Measurements from ENCODE around the gene ZNF648.
A peak's percentile ranks its signal among the peaks of the same experiment; 100 is the strongest.
"Not testable (repeated sequence)": the region's sequence is repeated elsewhere in the genome, so short reads cannot be mapped to it uniquely, and the experiment has no call there.

Gene ZNF648, protein sequence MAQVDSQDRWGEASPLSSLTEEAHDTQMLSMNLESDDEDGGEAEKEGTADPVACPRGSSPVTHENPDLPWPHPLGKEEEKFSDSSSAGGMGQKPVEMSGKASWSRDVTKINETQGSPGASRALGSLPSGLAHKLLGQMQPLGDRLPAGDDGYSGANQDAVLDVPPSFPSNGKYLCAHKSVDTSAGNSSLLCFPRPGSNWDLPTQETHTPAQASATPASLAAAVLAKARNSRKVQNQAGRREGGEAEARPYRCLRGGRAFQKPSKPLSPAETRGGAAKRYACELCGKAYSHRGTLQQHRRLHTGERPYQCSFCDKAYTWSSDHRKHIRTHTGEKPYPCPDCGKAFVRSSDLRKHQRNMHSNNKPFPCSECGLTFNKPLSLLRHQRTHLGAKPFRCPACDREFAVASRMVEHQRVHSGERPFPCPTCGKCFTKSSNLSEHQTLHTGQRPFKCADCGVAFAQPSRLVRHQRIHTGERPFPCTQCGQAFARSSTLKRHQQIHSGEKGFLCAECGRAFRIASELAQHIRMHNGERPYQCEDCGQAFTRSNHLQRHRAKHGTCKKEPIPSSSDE
- 0 reads per million in 2 experiments for total RNA-seq

DNA sequence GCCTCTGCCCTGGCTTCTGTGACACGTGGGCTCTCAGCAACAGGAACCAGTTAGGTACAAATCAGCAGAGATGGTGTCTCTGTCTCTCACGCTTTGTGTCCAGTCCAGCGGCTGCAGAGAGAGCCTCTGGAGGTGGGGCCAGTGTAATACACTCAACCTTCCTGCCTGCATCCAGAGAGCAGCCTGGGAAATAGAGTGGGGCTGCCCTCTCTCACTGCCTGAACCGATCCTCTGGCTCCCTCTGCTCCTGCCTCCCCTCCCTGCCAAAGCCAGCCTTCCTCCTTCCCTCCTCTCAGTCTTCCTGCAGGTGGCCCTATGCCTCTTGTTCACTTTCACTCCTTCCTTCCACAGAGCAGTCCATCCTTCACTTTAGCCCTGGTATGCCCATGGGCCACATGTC is at the start of gene ZNF648:
Gene ZNF648, minus strand, starts transcription at position 119 of the 400 bp plus-strand sequence. CDS start 3,702 bp downstream, outside the sequence.
- DNase-seq (ENCODE audit: low read depth), result no peak

DNA sequence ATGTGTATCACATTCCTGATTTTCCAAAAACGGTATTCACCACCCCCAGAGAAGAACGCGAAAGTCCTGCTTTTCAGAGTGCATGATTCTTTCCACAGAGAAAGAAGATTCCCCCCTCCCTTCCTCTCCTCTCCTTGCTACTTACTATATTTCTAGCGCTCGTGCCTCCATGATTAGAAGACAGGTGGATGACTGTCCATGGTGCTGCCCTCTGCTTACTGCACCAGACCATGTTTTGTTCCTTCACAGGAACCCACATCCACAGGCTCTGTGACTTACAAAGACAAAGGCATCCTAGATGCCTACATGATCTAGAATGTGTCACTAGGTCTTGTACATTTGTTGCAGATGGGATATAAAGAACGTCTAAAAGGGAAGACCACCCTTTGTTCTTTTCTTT is 49.1 kb upstream of the ZNF648 start:
- DNase-seq (ENCODE audit: low read depth), result no peak

DNA sequence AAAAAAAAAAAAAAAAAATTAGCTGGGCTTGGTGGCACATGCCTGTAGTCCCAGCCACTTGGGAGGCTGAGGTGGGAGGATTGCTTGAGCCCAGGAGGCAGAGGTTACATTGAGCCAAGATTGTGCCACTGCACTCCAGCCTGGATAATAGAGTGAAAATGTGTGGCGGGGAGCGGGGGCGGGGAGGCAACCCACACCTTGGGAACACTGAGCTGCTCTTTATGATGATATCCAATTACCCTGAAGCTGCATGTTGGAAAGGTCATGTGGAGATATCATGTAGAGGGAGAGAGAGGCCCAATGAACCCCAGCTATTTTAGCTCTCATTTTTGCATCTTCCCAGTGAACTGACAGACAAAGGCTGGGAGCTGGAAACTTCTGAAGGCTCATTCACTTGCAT is 48.3 kb upstream of the ZNF648 start:
- no peak for DNase-seq (ENCODE audit: low read depth)

DNA sequence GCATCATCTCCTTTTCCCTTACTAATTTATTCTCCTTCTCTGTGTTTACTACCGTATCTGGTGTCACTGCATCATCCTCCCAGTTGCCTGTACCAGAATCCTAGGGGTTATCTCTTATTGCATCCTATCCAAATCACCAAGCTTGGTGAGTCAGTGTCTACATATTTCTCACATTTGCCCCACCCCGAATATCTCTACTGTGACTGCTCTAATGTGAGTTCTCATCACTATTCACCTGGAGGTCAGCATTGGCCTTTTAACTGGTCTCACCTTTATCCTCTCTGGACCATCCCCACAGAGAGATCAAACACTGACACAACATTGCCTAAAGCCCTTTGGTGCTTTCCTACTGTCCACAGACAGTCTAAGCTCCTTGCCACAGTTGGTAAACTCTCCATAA is 45.7 kb upstream of the ZNF648 start:
- no peak for DNase-seq (ENCODE audit: low read depth)

DNA sequence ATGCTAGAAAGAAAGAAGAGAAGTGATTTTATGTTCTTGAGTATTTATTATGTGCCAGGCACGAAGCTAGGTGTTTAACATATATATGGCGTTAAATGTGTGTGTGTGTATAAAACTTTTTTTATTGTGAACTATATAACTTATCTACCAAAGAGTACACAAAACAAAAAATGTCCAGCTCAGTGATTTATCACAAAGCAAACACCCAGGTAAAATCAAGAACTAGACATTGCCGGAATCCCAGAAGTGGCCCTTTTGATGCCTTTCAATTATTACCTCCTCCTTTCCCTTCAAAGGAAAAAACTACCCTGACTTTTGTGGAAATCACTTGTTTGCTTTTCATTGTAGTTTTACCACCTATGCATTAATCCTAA is 40.5 kb upstream of the ZNF648 start:
- DNase-seq (ENCODE audit: low read depth), result no peak

DNA sequence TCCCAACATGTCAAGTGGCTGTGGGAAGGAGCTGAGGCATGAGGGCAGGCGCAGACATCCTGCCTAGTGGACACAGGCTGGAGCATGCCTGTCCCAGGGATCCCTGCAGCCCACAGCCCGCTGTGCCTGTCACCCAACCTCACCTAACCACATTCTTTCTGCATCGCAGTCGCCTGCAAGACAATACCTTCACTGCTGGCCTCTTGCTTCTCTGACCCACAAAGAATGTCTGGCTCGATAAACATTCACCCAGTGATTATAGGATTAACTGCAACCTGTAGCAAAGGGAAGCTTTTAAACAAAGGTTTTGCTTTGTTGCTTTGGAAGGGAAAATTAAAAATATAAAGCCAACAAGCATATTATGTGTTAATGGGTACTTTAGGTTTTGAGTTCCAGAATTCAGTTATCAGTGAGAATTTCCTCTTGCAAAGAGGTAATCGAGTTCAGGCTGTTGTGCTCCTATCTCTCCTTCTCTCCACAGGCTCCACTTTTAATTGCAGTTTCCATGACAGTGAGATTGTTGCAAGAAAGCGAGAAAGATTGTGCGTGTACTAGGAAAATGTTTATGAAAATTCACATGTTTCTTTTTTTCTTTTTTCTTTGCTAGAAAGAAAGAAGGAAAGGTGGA is 40.0 kb upstream of the ZNF648 start:
- no peak for DNase-seq (ENCODE audit: low read depth)

DNA sequence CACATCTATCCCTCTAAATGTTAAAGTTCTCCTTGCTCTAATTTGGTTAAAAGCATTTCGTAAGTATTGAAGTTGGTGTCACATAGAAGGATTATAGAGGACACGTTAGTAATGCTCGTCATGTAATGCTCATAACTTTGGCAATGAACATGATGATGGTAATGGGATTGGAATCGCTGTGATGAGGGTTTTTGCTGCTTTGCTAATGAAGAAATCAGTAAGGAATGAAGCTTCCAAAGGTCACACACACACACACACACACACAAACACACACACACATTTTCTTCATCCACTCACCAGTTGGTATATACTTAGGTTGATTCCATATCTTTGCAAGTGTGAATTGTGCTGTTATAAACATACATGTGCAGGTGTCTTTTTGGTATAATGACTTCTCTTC is 36.8 kb upstream of the ZNF648 start:
- DNase-seq (ENCODE audit: low read depth), result no peak

DNA sequence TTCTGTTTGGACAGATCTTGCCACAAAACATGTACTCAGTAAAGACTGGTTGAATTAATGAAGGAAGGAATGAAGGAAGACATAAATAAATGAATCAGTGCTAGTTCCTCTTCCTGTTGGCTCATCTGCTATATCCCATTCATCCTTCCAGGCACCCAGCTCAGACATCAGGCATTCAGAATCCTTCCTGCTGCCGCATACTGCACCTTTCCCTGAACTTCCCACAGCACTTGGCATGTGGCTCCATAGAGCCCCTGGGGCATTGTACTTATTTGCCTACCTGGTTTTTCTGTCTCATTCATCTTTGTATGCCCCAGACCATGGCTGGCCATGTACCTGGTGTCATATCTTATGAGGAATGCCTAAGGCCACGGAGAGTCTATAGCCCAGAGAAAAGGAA is 34.4 kb upstream of the ZNF648 start:
- DNase-seq (ENCODE audit: low read depth), result no peak

DNA sequence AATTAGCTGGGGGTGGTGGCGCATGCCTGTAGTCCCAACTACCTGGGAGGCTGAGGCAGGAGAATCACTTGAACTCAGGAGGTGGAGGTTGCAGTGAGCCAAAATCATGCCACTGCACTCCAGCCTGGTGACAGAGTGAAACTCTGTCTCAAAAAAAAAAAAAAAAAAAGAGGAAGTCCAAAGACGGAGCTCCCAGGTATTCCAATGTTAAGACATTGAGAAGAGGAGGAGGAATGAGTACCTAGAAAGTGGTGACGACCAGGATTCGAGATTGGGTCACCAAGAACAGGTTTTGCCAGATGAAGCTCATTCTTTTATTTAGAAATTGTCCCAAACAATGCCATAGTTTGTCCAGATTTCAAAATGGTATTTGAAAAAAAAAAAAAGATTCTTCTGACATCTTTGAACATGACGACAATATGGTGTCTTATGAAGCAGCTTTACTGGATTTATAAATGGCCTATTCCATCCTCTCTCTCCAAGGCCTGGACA is 33.0 kb upstream of the ZNF648 start:
- DNase-seq (ENCODE audit: low read depth), result not testable (repeated sequence)

DNA sequence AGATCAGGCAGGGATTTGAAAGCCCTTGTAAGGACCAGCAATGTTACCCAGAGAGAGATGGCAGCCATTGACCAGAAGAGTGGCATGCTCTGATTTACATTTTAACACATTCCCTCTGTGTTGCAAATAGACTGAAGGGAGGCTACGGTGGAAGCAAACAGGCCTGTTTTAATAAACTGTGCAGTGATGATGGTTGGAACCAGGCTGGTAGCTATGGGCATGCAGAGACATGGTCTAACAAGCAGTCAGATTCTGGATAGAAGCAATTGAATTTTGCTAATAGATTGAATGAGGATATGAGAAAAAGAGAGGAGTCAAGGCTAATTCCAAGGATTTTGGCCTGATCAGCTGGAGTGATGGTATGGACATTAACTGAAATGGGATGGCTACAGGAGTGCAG is 32.3 kb upstream of the ZNF648 start:
- no peak for DNase-seq (ENCODE audit: low read depth)

DNA sequence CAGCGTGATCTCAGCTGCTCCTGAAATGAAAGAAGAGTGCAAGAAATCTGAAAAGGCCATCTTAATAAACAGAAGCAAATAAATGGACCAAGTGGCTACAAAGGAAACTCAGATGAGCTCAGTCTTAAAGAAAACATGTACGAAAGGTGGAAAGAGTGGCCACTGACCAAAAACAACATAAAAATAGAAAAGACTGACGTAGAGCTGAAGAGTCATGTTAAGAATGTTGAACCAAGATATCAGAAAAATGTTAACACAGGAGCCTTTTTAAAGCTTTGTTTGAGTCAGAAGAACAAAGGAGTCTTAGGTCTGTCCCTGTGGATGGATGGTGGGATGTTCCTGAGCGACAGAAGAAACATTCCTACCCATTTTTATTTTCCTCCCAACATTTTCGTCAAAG is 30.8 kb upstream of the ZNF648 start:
- no peak for DNase-seq (ENCODE audit: low read depth)

DNA sequence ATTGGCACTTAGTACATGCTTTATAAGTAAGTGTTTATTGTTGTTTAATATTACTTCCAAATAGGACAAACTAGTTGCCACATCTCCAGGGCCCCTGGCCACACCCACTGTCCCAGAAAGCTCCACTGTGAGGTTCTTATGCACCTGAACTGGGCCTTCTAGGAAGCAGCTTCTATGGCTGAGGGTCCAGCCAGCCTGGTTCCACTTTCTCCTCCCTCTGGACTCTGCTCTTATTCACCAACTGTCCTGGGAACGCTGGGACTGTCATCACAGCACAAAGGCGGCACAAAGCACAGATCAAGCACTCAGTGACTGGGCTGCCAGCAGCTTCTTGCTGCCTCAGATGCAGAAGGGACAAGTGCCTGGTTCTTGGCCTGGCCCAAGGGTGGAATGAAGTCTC is 29.6 kb upstream of the ZNF648 start:
- DNase-seq (ENCODE audit: low read depth), result no peak

DNA sequence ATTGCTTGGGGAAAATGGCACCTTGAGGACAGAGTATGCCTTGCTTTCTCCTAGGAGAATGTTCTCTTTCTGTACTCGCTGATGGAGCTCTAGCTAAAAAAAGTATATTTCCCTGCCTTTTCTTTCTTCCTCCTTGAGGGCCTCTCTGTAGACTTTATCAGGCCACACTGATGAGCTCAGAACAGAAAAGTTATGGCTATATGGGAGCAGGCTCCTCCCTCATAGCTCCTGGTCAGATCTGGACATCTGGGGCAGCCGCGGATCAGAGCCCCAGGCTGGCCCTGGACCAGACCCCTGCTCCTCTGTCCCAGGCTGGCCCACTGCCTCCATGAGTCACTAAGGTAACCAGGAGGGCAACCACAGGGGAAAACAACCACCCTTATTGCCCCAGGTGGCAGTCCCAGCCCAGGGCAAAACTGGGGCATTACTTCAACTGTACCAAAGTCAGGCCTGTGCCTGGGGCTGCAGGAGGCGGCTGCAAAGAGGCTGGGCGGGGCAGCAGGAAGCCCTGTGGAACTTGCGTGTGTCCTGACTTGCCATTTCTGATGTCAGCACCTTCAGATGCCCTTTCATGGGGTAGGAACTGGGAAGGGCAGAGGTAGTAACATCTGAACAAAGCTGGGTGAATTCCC is 26.3 kb upstream of the ZNF648 start:
- DNase-seq (ENCODE audit: low read depth), result no peak

DNA sequence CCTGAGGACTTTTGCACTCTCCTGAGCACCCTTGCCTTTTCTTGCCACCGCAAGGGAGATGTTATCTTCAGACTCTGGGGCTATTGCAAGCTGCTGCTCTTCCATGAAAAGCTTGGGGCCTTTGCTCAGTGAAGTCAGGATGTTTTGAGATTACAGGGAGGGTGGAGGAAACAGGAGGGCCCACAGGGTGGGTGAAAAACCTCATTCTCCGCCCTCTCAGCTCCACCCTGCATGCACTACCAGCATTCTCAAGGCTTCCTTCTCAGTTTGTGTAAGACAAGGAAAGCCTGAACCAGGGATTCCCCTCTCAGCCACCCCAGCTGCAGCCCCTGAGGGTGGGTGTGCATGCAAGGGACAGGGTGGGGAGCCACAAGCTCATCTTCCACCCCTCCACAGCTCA is 25.8 kb upstream of the ZNF648 start:
- DNase-seq (ENCODE audit: low read depth), result no peak

DNA sequence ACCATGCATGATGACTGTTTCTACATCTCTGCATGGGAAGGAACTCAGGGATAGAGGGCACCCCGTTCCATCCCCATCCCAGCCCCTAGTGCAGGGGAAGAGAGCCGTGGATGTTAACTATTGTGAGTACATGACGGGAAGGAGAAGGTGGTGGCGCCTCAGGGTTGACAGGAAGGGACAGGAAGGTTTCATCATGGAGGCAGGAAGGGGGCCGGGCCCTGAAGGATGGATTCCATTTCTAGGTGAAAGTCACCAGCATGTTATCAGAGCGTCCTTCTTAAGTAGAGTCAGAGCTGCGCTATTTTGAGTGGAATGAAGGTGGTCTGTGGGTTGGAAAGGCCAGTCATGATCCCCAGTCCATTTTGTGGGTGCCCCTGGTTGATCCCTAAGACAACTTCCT is 25.1 kb upstream of the ZNF648 start:
- no peak for DNase-seq (ENCODE audit: low read depth)

DNA sequence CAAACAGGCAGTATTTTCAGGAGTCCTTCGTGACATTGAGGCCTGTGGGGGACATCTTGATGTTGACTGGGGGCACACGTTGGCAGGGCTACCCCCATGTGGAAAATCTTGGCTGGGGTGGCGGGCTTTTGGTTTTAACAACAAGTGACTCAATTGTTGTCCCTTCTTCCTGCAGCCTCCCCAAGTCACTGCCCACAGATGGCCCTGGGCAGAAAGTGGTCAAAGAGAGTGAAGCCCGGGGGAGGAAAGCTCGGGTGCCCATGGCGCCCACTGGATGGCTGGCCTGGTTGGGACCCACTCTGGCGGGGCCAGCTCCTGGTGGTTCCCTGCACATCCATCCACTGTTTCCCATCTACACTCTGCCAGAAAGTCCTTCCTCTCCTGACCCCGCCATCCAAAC is 24.6 kb upstream of the ZNF648 start:
- no peak for DNase-seq (ENCODE audit: low read depth)

DNA sequence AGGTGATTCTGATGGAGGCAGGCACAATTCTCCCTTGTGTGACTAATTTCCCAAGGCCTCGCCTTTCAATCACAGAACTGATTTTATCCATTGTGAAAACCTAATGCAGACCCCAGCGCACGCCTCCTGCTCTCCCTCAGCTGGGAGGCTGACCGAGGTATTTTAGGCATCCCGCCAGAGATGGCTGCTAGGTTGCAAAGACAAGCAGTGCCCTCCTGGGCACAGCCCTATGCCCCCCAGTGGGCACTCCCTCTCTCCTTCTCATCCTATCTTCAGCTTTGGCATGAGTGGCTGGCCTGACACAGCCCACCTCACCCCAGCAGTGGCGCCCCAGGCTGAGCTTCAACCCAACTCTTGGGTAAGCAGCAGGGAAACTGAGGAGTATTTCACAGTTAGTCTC is 24.2 kb upstream of the ZNF648 start:
- DNase-seq (ENCODE audit: low read depth), result no peak

DNA sequence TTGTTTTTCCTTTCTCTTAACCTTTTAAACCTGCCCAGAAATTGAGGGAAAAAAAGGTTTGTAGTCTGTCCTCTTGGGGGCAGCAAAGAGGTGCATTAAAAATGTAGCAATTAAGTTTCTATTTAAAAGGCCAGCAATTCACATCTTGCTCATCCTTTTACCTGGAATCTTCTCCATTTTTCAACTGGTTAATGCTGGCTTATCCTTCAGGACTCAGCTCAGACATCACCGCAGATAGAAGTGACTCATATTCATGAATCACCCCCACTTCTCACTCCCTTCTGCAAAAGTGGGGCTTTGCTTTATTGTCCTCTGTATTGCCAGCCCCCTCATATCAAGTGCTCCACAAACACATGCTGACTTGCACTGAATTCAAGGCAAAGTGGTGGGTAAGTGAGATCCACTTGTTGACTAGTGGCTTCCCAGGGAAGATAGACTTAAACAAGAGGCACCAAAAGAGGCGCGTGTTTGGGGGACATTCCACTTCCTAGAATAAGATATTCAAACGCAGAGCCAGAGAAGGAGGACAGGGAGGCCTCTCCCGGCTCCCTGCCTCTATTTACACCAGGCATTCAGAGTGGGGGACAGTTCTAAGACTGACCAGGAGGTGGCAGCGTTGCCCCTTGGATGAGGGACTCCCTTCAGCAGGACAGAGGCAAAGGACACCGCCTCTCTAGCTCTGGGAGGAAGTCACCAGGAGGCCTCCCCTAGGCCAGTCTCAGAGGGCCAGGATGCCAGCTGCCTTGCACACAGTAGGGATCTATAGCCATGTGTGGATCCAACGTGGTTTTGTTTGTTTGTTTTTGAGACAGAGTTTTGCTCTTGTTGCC is 23.2 kb upstream of the ZNF648 start:
- DNase-seq (ENCODE audit: low read depth), result peak; percentile 56

DNA sequence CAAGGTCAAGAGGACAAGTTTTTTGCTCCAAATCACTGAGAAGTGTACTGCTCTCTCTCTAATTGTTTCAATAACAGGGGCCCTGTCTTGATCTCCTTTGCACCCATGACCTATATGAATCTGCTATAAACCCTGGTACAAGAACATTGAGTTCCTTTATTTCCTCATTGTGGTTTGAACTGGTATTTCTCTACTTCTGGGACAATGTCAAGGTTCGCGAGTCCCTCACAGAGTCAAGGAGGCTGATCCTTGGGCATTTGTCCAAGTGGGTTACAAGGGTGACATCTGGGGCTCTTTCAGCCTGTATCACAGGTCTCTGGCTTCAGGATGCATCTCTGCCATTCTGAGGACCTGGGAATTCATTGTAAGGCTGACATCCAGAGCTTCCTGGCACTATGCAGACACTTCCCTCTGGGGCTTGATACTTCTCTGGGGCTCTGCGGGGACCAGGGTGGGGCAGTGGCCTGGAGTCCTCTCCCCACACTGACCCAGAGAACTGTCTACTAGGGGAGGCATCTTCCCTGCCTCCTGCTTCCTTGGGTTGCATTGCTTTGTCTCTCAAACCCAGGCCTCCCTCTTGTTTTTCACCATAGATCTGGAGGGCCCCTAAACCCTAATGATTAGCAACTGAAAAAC is 22.5 kb upstream of the ZNF648 start:
- DNase-seq (ENCODE audit: low read depth), result no peak

DNA sequence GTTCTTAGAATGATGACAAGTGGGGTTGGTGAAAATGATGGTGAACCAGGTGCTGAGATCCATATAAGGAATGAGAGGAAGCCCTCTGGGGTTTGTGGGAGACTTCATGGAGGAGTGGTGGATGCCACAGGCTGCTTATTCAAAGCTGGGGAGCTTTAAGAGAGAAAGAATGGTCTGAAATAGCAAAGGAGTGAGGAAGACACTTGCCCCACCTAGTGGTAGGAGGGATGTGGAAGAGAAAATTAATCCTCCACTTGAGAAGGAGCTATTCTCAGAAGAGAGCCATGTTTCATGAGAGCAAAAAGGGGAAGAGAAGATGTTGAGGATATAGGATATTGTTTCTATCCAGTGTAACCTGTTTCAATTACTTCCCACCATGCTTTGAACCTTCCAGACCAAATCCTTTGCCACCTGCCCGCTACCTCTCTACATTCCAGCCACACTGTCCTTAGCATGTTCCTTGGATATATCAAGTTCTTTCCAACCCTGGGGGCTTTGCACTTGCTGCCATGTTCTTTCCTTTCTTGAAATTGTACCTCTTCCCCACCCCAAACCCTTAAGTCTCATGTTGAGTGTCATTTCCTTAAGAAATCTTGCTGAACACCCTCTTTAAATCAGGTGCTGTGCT is 19.6 kb upstream of the ZNF648 start:
- DNase-seq (ENCODE audit: low read depth), result no peak

DNA sequence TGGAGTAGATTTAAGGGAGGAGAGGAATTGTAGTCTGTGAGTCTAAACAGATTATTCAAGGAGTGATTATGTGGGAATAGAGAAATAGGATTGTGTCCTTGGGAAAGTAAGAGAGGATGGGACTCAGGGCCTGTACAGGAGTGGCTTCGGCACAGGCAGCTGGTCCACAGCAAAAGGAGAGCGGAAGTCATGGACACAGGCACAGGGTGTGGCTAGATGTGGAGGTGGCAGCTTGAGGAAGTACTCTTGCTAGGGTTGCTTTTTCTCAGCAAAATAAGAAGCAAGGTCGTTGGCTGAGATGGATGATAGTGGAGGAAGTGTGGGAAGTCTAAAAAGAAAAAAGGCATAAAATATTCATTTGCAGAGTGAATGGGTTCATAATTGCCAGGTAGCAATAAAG is 18.5 kb upstream of the ZNF648 start:
- no peak for DNase-seq (ENCODE audit: low read depth)
